ENCODE results near the gene GSTM4.
A peak's percentile ranks its signal among the peaks of the same experiment; 100 is the strongest.
"Not testable (repeated sequence)": the region's sequence is repeated elsewhere in the genome, so short reads cannot be mapped to it uniquely, and the experiment has no call there.

Gene GSTM4

GRCh38 chr1:109664671-109665070 is 8.8 kb downstream of the GSTM4 start:
- DNase-seq (ENCODE audit: low read depth, low spot score) = no peak

DNA sequence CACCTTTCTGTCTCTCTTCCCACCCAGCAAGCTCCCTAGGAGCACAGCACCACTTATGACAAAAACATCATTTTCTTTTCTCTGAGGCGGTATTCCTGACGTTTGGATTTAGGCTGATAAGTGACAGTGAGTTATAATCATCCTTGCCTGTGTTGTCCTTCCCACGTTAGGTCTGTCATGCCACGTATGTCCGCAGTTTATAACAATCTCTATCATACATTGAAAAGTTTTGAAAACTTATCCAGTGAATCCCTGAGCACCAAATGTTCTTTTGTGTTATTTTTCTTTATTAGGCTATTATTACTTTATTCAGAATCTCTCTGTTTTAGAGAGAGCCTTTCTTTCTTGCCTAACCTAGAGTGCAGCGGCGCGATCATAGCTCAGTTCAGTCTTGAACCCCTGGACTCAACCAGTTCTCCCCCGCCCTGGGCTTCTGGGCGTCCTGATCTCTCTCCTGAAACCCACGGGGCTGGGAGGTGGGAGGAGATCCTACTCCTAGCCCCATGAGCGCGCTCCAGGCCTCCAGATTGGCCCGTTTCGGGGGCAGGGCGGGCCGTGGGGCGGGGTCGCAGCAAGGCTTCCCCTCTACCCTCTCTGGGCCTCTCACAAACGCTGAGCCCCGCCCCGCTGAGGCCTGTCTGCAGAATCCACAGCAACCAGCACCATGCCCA is 11.7 kb downstream of the GSTM4 start, which contains the start of gene GSTM2:
Gene GSTM2 (plus strand): TSS at position 606 of the 671 bp plus-strand sequence. CDS start 59 bp downstream, at position 665.
- peak; percentile 36 for DNase-seq (ENCODE audit: low read depth, low spot score)

- DNase-seq (ENCODE audit: low read depth, low spot score) = no peak
These were observed 12.3 kb downstream of the GSTM4 start for GRCh38 chr1:109668123-109668775.

DNA sequence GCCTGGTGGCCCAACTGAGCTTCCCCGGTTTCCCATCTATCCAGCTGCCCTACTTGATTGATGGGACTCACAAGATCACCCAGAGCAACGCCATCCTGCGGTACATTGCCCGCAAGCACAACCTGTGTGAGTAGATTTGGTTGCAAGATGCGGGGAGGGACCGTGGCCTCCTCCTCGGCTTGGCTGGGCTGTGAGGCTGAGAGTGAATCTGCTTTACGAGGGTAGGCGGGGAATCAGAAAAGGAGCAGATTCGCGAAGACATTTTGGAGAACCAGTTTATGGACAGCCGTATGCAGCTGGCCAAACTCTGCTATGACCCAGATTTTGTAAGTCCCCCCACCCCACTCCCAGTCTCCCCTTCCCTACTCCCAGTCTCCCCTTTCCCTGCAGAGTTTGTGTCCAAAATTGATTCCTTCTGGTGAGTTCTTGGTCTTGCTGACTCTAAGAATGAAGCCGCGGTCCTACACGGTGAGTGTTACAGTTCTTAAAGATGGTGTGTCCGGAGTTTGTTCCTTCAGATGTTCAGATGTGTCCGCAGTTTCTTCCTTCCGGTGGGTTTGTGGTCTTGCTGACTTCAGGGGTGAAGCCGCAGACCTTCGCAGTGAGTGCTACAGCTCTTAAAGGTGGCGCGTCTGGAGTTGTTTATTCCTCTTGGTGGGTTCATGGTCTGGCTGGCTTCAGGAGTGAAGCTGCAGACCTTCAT is 13.5 kb downstream of the GSTM4 start:
- no peak for DNase-seq (ENCODE audit: low read depth, low spot score)

DNA sequence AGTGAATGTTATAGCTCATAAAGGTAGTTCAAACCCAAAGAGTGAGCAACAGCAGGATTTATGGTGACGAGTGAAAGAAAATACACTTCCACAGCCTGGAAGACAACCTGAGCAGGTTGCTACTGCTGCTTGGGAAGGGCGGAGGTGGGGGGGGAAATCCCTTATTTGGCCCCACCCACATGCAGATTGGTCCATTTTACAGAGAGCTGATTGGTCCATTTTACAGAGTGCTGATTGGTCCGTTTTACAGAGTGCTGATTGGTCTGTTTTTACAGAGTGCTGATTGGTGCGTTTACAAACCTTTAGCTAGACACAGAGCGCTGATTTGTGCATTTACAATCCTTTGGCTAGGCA is 14.0 kb downstream of the GSTM4 start:
- DNase-seq (ENCODE audit: low read depth, low spot score) = not testable (repeated sequence)

DNA sequence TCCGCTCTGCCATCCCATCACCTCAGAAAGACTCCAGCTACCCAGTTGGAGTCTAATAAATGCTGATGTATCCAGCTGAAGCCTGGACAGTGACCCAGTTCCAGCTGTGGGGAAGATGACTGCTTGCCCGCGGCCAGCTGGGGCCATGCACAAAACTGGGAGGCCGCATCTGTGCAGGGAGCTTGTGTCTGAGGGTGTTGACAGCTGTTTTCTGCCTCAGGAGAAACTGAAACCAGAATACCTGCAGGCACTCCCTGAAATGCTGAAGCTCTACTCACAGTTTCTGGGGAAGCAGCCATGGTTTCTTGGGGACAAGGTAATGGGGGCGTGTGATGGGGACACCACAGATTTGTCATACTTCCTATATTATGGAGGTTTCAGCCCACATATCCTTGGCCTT is 15.2 kb downstream of the GSTM4 start:
- no peak for DNase-seq (ENCODE audit: low read depth, low spot score)

- DNase-seq (ENCODE audit: low read depth, low spot score) = not testable (repeated sequence)
These were observed 18.0 kb downstream of the GSTM4 start for GRCh38 chr1:109673861-109674260.

DNA sequence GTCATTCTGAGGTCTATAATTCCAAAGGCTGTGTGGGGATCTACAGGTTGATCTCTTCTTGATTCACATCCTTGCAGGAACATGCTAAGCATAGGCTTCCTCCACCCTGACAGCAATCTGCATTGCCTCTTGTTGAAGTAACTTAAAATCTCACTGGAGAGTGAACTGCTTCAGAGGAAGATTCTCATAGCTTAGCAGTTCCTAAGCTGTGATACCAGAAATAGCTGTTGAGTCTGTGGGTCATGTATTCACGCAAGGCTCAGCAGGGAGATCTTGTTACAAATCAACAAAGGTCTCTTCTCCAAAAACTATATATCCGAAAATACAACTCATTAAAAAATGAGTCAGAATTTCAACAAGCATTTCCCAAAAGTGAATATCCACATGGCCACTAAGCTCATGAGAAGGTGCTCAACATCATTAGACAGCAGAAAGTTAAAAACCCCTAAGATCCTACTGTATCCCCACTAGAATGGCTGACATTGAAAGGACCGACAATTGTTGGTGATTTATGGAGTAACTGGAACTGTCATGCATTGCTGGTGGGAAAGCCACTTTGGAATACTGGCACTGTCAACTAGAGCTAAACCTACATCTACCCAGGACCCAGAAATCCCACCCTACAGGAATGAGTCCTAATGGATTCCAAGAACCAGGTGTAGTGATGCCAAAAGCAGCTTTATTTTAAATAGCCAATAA is 20.9 kb downstream of the GSTM4 start:
- not testable (repeated sequence) for DNase-seq (ENCODE audit: low read depth, low spot score)

- DNase-seq (ENCODE audit: low read depth, low spot score) = no peak
These were observed 21.6 kb downstream of the GSTM4 start for GRCh38 chr1:109677459-109677858.

GRCh38 chr1:109678637-109679036 is 22.7 kb downstream of the GSTM4 start:
- DNase-seq (ENCODE audit: low read depth, low spot score) = not testable (repeated sequence)

DNA sequence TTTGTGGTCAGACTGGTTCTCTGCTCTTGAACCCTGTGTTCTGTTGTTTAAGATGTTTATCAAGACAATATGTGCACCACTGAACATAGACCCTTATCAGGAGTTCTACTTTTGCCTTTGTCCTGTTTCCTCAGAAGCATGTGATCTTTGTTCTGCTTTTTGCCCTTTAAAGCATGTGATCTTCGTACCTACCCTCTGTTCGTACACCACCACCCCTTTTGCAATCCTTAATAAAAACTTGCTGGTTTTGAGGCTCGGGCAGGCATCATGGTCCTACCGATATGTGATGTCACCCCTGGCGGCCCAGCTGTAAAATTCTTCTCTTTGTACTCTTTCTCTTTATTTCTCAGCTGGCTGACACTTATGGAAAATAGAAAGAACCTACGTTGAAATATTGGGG is 28.9 kb downstream of the GSTM4 start:
- DNase-seq (ENCODE audit: low read depth, low spot score) = not testable (repeated sequence)

- not testable (repeated sequence) for DNase-seq (ENCODE audit: low read depth, low spot score)
These were observed 29.5 kb downstream of the GSTM4 start for GRCh38 chr1:109685399-109685798.

DNA sequence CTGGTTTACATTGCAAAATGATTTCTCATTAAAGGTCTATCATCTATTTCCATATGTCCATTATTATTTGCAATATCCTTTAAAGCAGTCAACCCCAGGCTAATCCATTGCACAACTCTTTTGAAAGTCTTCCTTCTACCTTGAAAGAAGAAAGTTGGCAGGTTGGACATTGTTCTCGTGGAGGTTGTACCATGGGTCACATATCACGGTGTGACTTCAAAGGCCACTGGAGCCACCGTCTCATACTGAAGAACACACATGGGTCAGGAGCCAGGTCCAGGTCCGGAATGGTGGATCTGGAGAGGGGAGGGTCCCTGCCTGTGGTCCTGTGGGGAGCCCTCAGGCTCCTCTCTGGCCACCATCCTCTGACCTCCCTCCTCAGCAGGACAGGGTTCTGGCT is 30.0 kb downstream of the GSTM4 start:
- DNase-seq (ENCODE audit: low read depth, low spot score) = not testable (repeated sequence)

DNA sequence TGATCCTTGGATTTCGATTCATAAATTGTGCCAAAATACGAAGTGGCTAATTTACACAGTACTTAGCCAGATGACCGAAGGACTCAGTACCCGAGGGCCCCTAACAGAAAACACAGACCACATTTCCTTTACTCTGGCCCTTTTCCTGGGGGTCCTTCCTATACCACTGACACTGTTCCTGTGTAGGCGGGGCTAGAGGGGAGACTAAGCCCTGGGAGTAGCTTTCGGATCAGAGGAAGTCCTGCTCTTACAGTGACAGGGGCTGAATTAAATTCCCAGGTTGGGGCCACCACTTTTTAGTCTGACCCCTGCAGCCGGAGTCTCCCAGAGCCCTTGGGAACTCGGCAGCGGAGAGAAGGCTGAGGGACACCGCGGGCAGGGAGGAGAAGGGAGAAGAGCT is 31.2 kb downstream of the GSTM4 start:
- not testable (repeated sequence) for DNase-seq (ENCODE audit: low read depth, low spot score)

- DNase-seq (ENCODE audit: low read depth, low spot score) = no peak
These were observed 32.0 kb downstream of the GSTM4 start, which contains the start of gene GSTM1 for GRCh38 chr1:109687641-109688499. Gene GSTM1, plus strand, starts transcription at chr1:109687817. Its CDS starts 57 bp downstream, at chr1:109687874.

- DNase-seq (ENCODE audit: low read depth, low spot score) = no peak
These were observed 34.0 kb downstream of the GSTM4 start for GRCh38 chr1:109689844-109690405.

DNA sequence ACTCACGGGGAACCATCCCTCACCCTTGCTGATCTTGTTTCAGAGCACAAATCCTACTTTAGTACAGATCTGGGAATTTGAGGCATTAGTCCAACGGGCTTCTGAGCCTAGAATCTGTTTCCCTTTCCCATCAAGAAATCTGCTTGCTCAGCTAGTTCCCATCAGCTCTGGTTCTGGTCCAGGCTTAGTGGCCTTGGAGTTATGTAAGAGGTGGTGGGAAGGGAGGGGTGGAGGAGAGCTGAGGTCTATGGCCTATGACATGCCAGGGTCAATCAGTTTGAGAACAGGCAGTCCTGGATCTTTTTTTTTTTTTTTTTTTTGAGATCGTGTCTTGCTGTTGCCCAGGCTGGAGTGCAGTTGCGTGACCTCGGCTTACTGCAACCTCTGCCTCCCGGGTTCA is 35.9 kb downstream of the GSTM4 start:
- DNase-seq (ENCODE audit: low read depth, low spot score) = no peak

DNA sequence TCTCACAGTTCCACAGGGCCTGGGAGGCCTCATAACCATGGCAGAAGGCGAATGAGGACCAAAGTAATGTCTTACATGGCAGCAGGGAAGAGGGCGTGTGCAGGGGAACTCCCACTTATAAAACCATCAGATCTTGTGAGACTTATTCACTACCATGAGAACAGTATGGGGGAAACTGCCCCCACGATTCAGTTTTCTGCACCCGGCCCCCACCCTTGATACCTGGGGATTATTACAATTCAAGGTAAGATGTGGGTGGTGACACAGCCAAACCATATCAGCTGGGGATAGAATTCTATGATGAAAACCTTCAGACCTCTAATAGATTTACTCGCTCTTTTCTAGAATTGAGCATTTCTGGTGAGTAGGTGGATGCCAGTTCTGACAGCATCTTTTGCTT is 38.5 kb downstream of the GSTM4 start:
- DNase-seq (ENCODE audit: low read depth, low spot score) = not testable (repeated sequence)

DNA sequence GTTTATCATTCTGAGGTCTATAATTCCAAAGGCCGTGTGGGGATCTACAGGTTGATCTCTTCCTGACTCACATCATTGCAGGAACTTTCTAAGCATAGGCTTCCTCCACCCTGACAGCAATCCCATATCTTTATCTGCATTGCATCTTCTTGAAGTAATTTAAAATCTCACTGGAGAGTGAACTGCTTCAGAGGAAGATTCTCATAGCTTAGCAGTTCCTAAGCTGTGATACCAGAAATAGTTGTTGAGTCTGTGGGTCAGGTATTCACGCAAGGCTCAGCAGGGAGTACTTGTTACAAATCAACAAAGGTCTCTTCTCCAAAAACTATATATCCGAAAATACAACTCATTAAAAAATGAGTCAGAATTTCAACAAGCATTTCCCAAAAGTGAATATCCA is 39.2 kb downstream of the GSTM4 start:
- DNase-seq (ENCODE audit: low read depth, low spot score) = not testable (repeated sequence)

DNA sequence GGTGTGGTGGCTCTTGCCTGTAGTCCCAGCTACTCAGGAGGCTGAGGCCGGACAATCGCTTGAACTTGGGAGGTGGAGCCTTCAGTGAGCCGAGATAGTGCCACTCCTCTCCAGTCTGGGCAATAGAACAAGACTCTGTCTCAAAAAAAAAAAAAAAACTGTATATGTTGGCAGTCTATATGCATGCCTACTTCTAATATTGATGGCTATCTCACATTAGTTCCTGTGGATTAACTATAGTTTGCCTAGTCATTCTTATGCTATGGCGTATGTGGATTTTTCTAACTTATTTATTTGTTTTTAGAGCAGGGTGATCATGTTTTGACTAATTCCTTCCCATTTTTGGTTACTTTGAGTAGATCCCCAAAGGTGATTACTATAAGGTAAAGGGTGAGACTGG is 41.2 kb downstream of the GSTM4 start:
- no peak for DNase-seq (ENCODE audit: low read depth, low spot score)

DNA sequence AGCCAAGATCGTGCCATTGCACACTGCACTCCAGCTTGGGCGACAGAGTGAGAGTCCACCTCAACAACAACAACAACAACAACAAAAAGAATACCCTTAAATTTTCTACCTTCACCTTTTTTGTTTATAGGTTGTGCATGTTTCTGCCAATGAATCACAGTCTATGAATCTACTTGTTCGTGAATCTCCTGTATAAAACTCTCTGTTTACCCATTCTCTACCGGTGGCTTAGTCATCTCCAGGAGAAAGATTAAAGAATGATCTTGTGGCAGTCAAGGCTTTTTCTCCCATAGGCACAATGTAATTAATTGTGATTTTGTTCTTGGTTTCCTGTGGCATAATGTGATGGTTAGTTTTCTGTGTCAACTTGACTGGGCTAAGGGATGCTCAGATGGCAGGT is 42.0 kb downstream of the GSTM4 start:
- not testable (repeated sequence) for DNase-seq (ENCODE audit: low read depth, low spot score)
